Panc1 (cell line): ENCODE results near the gene MYL1. TPM values are rescaled to one million over a fixed set of nuclear protein-coding genes. Genes with fewer than 3 reads are reported as not detected.

Experiments
- ATAC-seq: fragments of 200-7000 bp; cut with Tn5 transposase; 2 replicates; pipeline ENCODE4 v1.9.1; 2020; ENCODE audit warnings: mild to moderate bottlenecking, moderate library complexity
- BruUV-seq: library from RNA; stranded (reverse); fragments of 400-500 nt; replicated peaks from 2 replicates; lab custom pipeline; 2021; lab: Mats Ljungman, UMichigan
- CTCF ChIA-PET: fragments of 300-600 bp; sonication (Branson Sonifier 250); formaldehyde crosslinking; loops from one replicate; lab custom pipeline; 2022; ENCODE audit warnings: antibody characterized with exemption; lab: Charles Lee
- POLR2A ChIA-PET: fragments of 300-600 bp; sonication (Branson Sonifier 250); formaldehyde crosslinking; loops from one replicate; lab custom pipeline; 2022; ENCODE audit warnings: antibody characterized with exemption; lab: Charles Lee
- DNase-seq: peaks from one replicate; pipeline ENCODE4 v3.0.0-alpha.2; 2010; ENCODE audit warnings: low read depth, low spot score
- H3K27ac ChIP-seq: 2 replicates; pipeline ENCODE4 v1.5.1; 2011; ENCODE audit warnings: mild to moderate bottlenecking, low read length, inconsistent platforms
- H3K27me3 ChIP-seq: fragments of 200-500 bp; sonication (Bioruptor generic); 2 replicates; pipeline ENCODE4 v1.6.0; 2014; ENCODE audit warnings: low read length, inconsistent platforms; ENCODE audit not compliant: control insufficient read depth, insufficient read depth
- H3K36me3 ChIP-seq: fragments of 200-500 bp; sonication (Bioruptor generic); 2 replicates; pipeline ENCODE4 v1.5.1; 2014; ENCODE audit warnings: inconsistent platforms, mild to moderate bottlenecking, low read length, moderate library complexity; ENCODE audit not compliant: control insufficient read depth, insufficient read depth
- H3K4me1 ChIP-seq: 2 replicates; pipeline ENCODE4 v1.5.1; 2011; ENCODE audit warnings: inconsistent platforms, mild to moderate bottlenecking, low read length, moderate library complexity; ENCODE audit not compliant: control insufficient read depth, insufficient read depth
- H3K4me3 ChIP-seq, 2 experiments: 2 replicates each; pipeline ENCODE4 v1.5.1; 2011 to 2012; ENCODE audit warnings: low read depth in 2 of 2, low read length in 2 of 2, mild to moderate bottlenecking in 2 of 2, inconsistent platforms in 1 of 2, moderate library complexity in 1 of 2
- H3K9me3 ChIP-seq: fragments of 200-500 bp; sonication (Bioruptor generic); 2 replicates; pipeline ENCODE4 v1.5.1; 2014; ENCODE audit warnings: low read depth, mild to moderate bottlenecking, inconsistent platforms, low read length, moderate library complexity; ENCODE audit not compliant: control insufficient read depth, insufficient read depth
- POLR2AphosphoS5 ChIP-seq: IDR thresholded peaks from 2 replicates; pipeline ENCODE4 v1.6.1; 2012; ENCODE audit warnings: mild to moderate bottlenecking, low read depth, low read length, moderate library complexity
- REST ChIP-seq, 2 experiments: IDR thresholded peaks; 2 replicates each; pipeline ENCODE4 v1.6.1; 2011 to 2012; ENCODE audit warnings: low read depth in 2 of 2, control low read depth in 1 of 2, low read length in 1 of 2, mild to moderate bottlenecking in 1 of 2, moderate library complexity in 1 of 2; ENCODE audit not compliant: insufficient read depth in 1 of 2
- SIN3A ChIP-seq: IDR thresholded peaks from 2 replicates; pipeline ENCODE4 v1.6.1; 2012; ENCODE audit warnings: low read depth, mild to moderate bottlenecking, low read length, moderate library complexity, borderline replicate concordance; ENCODE audit not compliant: insufficient read depth
- TCF7L2 ChIP-seq: IDR thresholded peaks from 2 replicates; pipeline ENCODE4 v1.6.1; 2011; ENCODE audit warnings: mild to moderate bottlenecking, low read depth, low read length, inconsistent platforms
- in situ Hi-C: cut with HindIII; loops from 2 replicates; pipeline ENCODE4 v1.10.0; 2016; ENCODE audit warnings: low sequenced_read_pairs, low pct_unique_long_range_greater_than_20kb
- intact Hi-C: fragments of 100-400 bp; cut with micrococcal nuclease; formaldehyde crosslinking; loops from one replicate; pipeline ENCODE4 v1.10.0; 2022; ENCODE audit not compliant: unreplicated experiment
- total RNA-seq: library from RNA; stranded (reverse); gene quantifications from one replicate; pipeline ENCODE4 v1.2.1, GENCODE V29; 2021; ENCODE audit not compliant: unreplicated experiment
- TF ChIP-seq, protein P1 (sequence below): fragments of 450-650 bp; IDR thresholded peaks from 2 replicates; pipeline ENCODE4 v1.5.1; 2017; ENCODE audit warnings: mild to moderate bottlenecking

Gene MYL1
- total RNA-seq, 1 experiment from 2014 or later = not detected

DNA sequence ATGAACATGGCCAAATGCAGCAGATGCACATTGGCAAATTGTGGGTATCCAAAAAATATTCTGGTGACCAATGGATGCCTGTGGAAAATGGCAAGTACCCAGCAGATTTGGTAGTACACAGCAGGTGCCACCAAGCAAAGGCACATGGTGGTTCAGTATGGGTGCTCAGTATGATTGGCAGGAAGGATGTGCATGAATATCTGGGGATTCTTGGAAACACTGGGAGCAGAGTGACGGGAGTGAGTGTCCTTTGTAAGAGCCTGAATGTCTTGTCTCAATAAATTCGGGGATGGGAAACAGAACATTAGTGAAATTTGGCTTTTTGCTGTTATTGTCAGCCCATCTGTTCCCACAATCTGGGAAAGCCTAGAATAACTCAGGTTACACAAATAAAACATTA is 52.9 kb downstream of the MYL1 start:
- BruUV-seq = no TSS peak
- Histone ChIP-seq H3K27ac (no peak overlapping the region), H3K27me3 (no peaks in the 10 kb centered on the region), H3K4me1 (no peaks in the 10 kb centered on the region), H3K4me3 (no peak overlapping the region), H3K9me3 (no peaks in the 10 kb centered on the region), H3K36me3 (no peaks in the 10 kb centered on the region)
- CTCF ChIA-PET = no interaction called here
- POLR2A ChIA-PET = no interaction called here
- ATAC-seq (no peak), DNase-seq (no peak)
- intact Hi-C loops = no loop called here
- in situ Hi-C loops = no loop called here
- TF ChIP-seq REST (IDR thresholded peaks at IDR 0.05; ENCODE audit: insufficient read depth in 1 of 2, low read depth in 2 of 2, low read length in 1 of 2) (no peak), SIN3A (no peak), TCF7L2 (no peak), POLR2AphosphoS5 (no peak)
- TF ChIP-seq, protein P1, sequence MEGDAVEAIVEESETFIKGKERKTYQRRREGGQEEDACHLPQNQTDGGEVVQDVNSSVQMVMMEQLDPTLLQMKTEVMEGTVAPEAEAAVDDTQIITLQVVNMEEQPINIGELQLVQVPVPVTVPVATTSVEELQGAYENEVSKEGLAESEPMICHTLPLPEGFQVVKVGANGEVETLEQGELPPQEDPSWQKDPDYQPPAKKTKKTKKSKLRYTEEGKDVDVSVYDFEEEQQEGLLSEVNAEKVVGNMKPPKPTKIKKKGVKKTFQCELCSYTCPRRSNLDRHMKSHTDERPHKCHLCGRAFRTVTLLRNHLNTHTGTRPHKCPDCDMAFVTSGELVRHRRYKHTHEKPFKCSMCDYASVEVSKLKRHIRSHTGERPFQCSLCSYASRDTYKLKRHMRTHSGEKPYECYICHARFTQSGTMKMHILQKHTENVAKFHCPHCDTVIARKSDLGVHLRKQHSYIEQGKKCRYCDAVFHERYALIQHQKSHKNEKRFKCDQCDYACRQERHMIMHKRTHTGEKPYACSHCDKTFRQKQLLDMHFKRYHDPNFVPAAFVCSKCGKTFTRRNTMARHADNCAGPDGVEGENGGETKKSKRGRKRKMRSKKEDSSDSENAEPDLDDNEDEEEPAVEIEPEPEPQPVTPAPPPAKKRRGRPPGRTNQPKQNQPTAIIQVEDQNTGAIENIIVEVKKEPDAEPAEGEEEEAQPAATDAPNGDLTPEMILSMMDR = no peak

DNA sequence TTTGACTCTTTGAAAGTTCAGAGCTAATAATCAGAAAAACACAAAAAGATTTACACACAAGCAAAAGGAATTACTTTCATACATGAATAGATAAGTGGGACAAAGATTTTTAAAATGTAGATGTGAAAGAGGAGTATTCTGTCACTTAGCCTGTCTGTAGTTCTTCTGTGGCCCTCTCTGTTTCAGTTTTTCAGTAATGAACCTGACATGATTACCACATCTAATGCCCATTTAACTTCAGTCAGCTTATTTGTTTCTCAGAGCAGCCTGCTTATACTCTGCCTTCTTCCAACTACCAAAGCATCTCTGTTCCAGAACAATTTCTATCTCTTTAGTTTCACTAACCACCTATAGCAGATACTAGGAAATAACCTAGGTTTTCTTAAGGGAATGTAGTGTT is 55.3 kb downstream of the MYL1 start:
- H3K4me1 ChIP-seq = no peaks in the 10 kb centered on the region
- POLR2A ChIA-PET = no interaction called here
- CTCF ChIA-PET = no interaction called here
- BruUV-seq = no TSS peak
- no peak for TF ChIP-seq SIN3A
- no peak for TF ChIP-seq TCF7L2
- TF ChIP-seq, protein P1 = no peak
- TF ChIP-seq REST (IDR thresholded peaks at IDR 0.05; ENCODE audit: insufficient read depth in 1 of 2, low read depth in 2 of 2, low read length in 1 of 2) = no peak
- TF ChIP-seq POLR2AphosphoS5 = no peak
- no peak overlapping the region for H3K4me3 ChIP-seq
- DNase-seq (no peak), ATAC-seq (no peak)
- intact Hi-C loops = no loop called here
- no peaks in the 10 kb centered on the region for H3K27me3 ChIP-seq
- no peaks in the 10 kb centered on the region for H3K36me3 ChIP-seq
- H3K27ac ChIP-seq = no peak overlapping the region
- in situ Hi-C loops = no loop called here
- H3K9me3 ChIP-seq = no peaks in the 10 kb centered on the region
